T1000 (cell line): ENCODE data around the gene ASS1.
A peak's percentile ranks its signal among the peaks of the same experiment; 100 is the strongest.
"Not testable (repeated sequence)": the region's sequence is repeated elsewhere in the genome, so short reads cannot be mapped to it uniquely, and the experiment has no call there.

Source experiments
- DNase-seq: peaks from one replicate; lab custom pipeline; 2025; ENCODE audit warnings: mixed read lengths; lab: John Stamatoyannopoulos, UW

ASS1 gene

GRCh38 chr9:130433947-130434262, 10.9 kb upstream of the ASS1 start:
- no peak for DNase-seq

GRCh38 chr9:130434656-130435055, 10.1 kb upstream of the ASS1 start:
- DNase-seq: not testable (repeated sequence)

GRCh38 chr9:130437011-130437789, 7.6 kb upstream of the ASS1 start:
- DNase-seq: no peak

GRCh38 chr9:130438382-130438981, 6.3 kb upstream of the ASS1 start:
- DNase-seq: no peak

GRCh38 chr9:130441031-130441430, 3.7 kb upstream of the ASS1 start:
- DNase-seq: no peak

- no peak for DNase-seq
These were observed 1.9 kb upstream of the ASS1 start for GRCh38 chr9:130442746-130443455.

- no peak for DNase-seq
These were observed 1.3 kb upstream of the ASS1 start for GRCh38 chr9:130443456-130443801.

GRCh38 chr9:130443840-130444492, 795 bp upstream of the ASS1 start:
- no peak for DNase-seq

- DNase-seq: peak; percentile 21
These were observed 665 bp downstream of the ASS1 start for GRCh38 chr9:130445268-130445983.

GRCh38 chr9:130446101-130446861, 1.5 kb downstream of the ASS1 start:
- peak; percentile 49 for DNase-seq

GRCh38 chr9:130447193-130447816, 2.5 kb downstream of the ASS1 start:
- DNase-seq: no peak

- DNase-seq: no peak
These were observed 3.4 kb downstream of the ASS1 start for GRCh38 chr9:130448035-130448624.

- no peak for DNase-seq
These were observed 4.2 kb downstream of the ASS1 start for GRCh38 chr9:130448771-130449603.

GRCh38 chr9:130450344-130451003, 5.7 kb downstream of the ASS1 start:
- no peak for DNase-seq

GRCh38 chr9:130451004-130451390, 6.2 kb downstream of the ASS1 start:
- no peak for DNase-seq

GRCh38 chr9:130451509-130452388, 7.0 kb downstream of the ASS1 start:
- DNase-seq: peak; percentile 80

- DNase-seq: no peak
These were observed 8.1 kb downstream of the ASS1 start for GRCh38 chr9:130452835-130453234.

GRCh38 chr9:130453487-130453886, 8.7 kb downstream of the ASS1 start:
- DNase-seq: no peak
